Measurements from ENCODE around the gene POTEB3.
"Not testable (repeated sequence)": the region's sequence is repeated elsewhere in the genome, so short reads cannot be mapped to it uniquely, and the experiment has no call there.

DNA sequence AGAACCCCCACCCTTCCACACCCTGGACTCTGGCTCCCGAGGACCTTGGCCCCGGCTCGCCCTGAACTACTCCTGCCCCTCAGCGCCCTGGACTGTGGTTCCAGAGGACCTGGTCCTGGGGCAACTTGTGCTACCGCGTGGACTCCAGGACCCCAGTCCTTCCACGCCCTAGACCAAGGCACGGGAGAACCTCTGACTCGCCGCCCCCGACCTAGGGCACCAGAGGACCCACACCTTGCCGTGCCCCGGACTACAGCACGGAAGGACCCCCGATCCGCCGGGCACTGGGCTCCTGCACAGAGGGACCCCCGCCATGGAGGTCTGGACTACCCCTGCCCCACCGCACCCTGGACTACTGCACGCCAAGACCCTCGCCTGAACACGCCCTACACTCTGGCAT, 71.7 kb downstream of the POTEB3 start:
- TF ChIP-seq, protein P1, sequence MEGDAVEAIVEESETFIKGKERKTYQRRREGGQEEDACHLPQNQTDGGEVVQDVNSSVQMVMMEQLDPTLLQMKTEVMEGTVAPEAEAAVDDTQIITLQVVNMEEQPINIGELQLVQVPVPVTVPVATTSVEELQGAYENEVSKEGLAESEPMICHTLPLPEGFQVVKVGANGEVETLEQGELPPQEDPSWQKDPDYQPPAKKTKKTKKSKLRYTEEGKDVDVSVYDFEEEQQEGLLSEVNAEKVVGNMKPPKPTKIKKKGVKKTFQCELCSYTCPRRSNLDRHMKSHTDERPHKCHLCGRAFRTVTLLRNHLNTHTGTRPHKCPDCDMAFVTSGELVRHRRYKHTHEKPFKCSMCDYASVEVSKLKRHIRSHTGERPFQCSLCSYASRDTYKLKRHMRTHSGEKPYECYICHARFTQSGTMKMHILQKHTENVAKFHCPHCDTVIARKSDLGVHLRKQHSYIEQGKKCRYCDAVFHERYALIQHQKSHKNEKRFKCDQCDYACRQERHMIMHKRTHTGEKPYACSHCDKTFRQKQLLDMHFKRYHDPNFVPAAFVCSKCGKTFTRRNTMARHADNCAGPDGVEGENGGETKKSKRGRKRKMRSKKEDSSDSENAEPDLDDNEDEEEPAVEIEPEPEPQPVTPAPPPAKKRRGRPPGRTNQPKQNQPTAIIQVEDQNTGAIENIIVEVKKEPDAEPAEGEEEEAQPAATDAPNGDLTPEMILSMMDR (IDR thresholded peaks at IDR 0.05), result not testable (repeated sequence)
- not testable (repeated sequence) for TF ChIP-seq EP300 (IDR thresholded peaks at IDR 0.05)
